K562 (cell line): ENCODE measurements around the gene MFN1. TPM values are rescaled to one million over a fixed set of nuclear protein-coding genes. Genes with fewer than 3 reads are reported as not detected.
A peak's percentile ranks its signal among the peaks of the same experiment; 100 is the strongest.

ENCODE experiments used
- FUS ChIP-seq: fragments of 200-400 bp; formaldehyde crosslinking; optimal IDR thresholded peaks from 2 replicates; pipeline ENCODE3; 2017; ENCODE audit warnings: low read depth, low read length
- HSF4 ChIP-seq: fragments of 250-450 bp; sonication (Bioruptor Pico); IDR thresholded peaks from 2 replicates; pipeline ENCODE4 v2.1.2; 2022; ENCODE audit warnings: mild to moderate bottlenecking, moderate library complexity, borderline replicate concordance
- MEIS2 ChIP-seq: fragments of 450-650 bp; IDR thresholded peaks from 2 replicates; pipeline ENCODE4 v1.6.1; 2014; ENCODE audit warnings: mild to moderate bottlenecking; ENCODE audit not compliant: partially characterized antibody
- NFIC ChIP-seq: fragments of 450-650 bp; IDR thresholded peaks from 2 replicates; pipeline ENCODE4 v1.6.1; 2017; ENCODE audit warnings: mild to moderate bottlenecking, inconsistent platforms
- STAT5A ChIP-seq: IDR thresholded peaks from 2 replicates; pipeline ENCODE4 v1.6.1; 2012; ENCODE audit warnings: low read length, inconsistent platforms, borderline replicate concordance
- WHSC1 ChIP-seq: IDR thresholded peaks from one replicate; pipeline ENCODE4 v1.6.1; 2012; ENCODE audit warnings: low read length, control low read depth, inconsistent platforms
- ZBTB8A ChIP-seq: fragments of 450-650 bp; IDR thresholded peaks from 2 replicates; pipeline ENCODE4 v1.6.1; 2018; ENCODE audit warnings: mild to moderate bottlenecking, moderate library complexity; ENCODE audit not compliant: partially characterized antibody
- ZC3H4 ChIP-seq: sonication (generic); formaldehyde crosslinking; IDR thresholded peaks from 2 replicates; pipeline ENCODE4 v1.9.0; 2021; ENCODE audit warnings: missing genetic modification reagents, borderline replicate concordance
- polyA plus RNA-seq, 8 experiments: library from polyadenylated mRNA; depleted of rRNA in 4 of 8; stranded (reverse) in 5 of 8; unstranded in 3 of 8; fragments of >200 nt; fragmentation: Nextera tagmentation in 2 of 8; fragmentation: Illumina TruSeq in 1 of 8; extraction: Ambion mirVana in 2 of 8; extraction: Trizol in 1 of 8; gene quantifications; 2 replicates each; pipeline versions ENCODE4 v1.2.1 to v1.2.3, GENCODE V29; 2011 to 2014; ENCODE audit warnings: inconsistent platforms in 1 of 8, missing spikeins in 1 of 8
- total RNA-seq, 7 experiments: library from RNA; depleted of rRNA in 6 of 7; stranded (reverse); fragments of >200 nt in 6 of 7; fragmentation: Illumina TruSeq in 2 of 7; extraction: Trizol in 2 of 7; gene quantifications; 2 replicates each; pipeline versions ENCODE4 v1.2.1 to v1.2.3, GENCODE V29; 2011 to 2021; ENCODE audit warnings: low replicate concordance in 1 of 7
- TF ChIP-seq, protein P1 (sequence below): fragments of 200-800 bp; sonication (Bioruptor generic); IDR thresholded peaks from 2 replicates; pipeline ENCODE4 v1.6.1; 2017; ENCODE audit warnings: missing genetic modification characterization, missing compliant biosample characterization
- TF ChIP-seq, protein P2 (sequence below): fragments of 450-650 bp; IDR thresholded peaks from 2 replicates; pipeline ENCODE4 v1.6.1; 2016
- TF ChIP-seq, protein P3 (sequence below): fragments of 450-650 bp; IDR thresholded peaks from 2 replicates; pipeline ENCODE4 v1.6.1; 2017; ENCODE audit warnings: antibody characterized with exemption, mild to moderate bottlenecking

Gene MFN1
- total and polyA plus RNA-seq, 9 of the 15 experiments (the other 6 are each of a cell fraction or from before 2014, with no cell fraction given), result 10.5 to 42.7 (median 22.6) TPM

DNA sequence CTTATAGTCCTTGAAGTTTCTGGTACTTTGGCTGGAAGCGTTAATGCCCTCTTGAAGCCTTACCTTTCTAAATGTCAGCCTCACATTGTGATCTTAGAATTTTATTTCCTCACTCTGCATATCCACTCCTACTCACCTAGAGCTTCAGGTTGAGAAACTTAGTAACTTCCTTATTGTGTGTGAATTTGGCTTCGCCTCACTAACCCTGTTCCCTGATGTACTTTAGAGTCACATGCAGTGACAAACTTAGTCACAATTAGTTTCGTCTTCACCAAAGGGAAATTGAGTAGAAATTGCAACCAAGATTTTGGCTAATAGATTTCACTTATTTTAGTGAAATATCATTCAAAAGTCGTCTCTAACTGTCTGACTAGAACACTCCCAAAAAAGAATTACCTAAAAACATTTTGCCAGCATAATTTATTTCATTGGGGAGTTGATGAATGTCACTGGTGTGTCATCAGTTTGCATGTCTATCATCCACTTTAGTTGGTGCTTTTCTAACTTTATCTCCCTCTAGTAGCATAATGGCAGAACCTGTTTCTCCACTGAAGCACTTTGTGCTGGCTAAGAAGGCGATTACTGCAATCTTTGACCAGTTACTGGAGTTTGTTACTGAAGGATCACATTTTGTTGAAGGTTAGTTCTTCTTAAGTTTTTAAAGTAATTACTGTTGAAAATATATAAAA is 960 bp downstream of the MFN1 start (continued):
- TF ChIP-seq, protein P1, sequence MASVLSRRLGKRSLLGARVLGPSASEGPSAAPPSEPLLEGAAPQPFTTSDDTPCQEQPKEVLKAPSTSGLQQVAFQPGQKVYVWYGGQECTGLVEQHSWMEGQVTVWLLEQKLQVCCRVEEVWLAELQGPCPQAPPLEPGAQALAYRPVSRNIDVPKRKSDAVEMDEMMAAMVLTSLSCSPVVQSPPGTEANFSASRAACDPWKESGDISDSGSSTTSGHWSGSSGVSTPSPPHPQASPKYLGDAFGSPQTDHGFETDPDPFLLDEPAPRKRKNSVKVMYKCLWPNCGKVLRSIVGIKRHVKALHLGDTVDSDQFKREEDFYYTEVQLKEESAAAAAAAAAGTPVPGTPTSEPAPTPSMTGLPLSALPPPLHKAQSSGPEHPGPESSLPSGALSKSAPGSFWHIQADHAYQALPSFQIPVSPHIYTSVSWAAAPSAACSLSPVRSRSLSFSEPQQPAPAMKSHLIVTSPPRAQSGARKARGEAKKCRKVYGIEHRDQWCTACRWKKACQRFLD, result no peak
- TF ChIP-seq STAT5A (no peak), HSF4 (CRISPR knock-in tag) (0 out of 2 replicates have a peak, but pooled peaks have one; percentile 32), ZC3H4 (no peak), MEIS2 (peak; percentile 52), WHSC1 (no peak), NFIC (no peak), FUS (no peak), ZBTB8A (no peak)
- TF ChIP-seq, protein P2, sequence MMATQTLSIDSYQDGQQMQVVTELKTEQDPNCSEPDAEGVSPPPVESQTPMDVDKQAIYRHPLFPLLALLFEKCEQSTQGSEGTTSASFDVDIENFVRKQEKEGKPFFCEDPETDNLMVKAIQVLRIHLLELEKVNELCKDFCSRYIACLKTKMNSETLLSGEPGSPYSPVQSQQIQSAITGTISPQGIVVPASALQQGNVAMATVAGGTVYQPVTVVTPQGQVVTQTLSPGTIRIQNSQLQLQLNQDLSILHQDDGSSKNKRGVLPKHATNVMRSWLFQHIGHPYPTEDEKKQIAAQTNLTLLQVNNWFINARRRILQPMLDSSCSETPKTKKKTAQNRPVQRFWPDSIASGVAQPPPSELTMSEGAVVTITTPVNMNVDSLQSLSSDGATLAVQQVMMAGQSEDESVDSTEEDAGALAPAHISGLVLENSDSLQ, result peak; percentile 84
- TF ChIP-seq, protein P3, sequence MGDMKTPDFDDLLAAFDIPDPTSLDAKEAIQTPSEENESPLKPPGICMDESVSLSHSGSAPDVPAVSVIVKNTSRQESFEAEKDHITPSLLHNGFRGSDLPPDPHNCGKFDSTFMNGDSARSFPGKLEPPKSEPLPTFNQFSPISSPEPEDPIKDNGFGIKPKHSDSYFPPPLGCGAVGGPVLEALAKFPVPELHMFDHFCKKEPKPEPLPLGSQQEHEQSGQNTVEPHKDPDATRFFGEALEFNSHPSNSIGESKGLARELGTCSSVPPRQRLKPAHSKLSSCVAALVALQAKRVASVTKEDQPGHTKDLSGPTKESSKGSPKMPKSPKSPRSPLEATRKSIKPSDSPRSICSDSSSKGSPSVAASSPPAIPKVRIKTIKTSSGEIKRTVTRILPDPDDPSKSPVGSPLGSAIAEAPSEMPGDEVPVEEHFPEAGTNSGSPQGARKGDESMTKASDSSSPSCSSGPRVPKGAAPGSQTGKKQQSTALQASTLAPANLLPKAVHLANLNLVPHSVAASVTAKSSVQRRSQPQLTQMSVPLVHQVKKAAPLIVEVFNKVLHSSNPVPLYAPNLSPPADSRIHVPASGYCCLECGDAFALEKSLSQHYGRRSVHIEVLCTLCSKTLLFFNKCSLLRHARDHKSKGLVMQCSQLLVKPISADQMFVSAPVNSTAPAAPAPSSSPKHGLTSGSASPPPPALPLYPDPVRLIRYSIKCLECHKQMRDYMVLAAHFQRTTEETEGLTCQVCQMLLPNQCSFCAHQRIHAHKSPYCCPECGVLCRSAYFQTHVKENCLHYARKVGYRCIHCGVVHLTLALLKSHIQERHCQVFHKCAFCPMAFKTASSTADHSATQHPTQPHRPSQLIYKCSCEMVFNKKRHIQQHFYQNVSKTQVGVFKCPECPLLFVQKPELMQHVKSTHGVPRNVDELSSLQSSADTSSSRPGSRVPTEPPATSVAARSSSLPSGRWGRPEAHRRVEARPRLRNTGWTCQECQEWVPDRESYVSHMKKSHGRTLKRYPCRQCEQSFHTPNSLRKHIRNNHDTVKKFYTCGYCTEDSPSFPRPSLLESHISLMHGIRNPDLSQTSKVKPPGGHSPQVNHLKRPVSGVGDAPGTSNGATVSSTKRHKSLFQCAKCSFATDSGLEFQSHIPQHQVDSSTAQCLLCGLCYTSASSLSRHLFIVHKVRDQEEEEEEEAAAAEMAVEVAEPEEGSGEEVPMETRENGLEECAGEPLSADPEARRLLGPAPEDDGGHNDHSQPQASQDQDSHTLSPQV, result 0 out of 2 replicates have a peak, but pooled peaks have one; percentile 13
- TF ChIP-seq, all 486 proteins: peak for 4
